Measurements from ENCODE around the gene NOB1. TPM values are rescaled to one million over a fixed set of nuclear protein-coding genes. Genes with fewer than 3 reads are reported as not detected.
A peak's percentile ranks its signal among the peaks of the same experiment; 100 is the strongest.

NOB1 gene
- total RNA-seq, 1 experiment from 2014 or later: 48.3 TPM

DNA sequence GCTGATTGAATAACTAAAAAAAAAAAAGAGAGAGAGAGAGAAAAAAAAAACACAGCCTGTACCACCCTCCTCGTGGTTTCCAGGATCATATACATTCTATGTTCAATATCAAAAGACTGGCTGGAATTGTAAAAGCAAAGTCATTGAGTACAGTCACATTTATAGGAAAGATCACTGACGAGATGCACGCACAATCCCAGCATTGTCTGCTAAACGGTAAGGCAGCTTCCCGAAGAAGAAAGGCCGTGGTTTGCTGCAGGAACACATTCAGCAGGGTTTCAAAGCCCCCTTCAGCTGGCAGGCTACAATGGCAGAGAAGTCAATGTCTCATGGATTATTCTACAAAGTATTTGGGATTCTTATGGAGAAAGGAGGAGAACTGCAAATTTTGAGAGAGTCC is 37.7 kb downstream of the NOB1 start:
- CTCF ChIA-PET: no interaction called here
- no peak for TF ChIP-seq SIN3A (IDR thresholded peaks at IDR 0.05; ENCODE audit: borderline replicate concordance, insufficient read depth, low read depth, low read length)
- no peak for TF ChIP-seq TCF7L2 (IDR thresholded peaks at IDR 0.05; ENCODE audit: low read depth, low read length)
- TF ChIP-seq, protein P1, sequence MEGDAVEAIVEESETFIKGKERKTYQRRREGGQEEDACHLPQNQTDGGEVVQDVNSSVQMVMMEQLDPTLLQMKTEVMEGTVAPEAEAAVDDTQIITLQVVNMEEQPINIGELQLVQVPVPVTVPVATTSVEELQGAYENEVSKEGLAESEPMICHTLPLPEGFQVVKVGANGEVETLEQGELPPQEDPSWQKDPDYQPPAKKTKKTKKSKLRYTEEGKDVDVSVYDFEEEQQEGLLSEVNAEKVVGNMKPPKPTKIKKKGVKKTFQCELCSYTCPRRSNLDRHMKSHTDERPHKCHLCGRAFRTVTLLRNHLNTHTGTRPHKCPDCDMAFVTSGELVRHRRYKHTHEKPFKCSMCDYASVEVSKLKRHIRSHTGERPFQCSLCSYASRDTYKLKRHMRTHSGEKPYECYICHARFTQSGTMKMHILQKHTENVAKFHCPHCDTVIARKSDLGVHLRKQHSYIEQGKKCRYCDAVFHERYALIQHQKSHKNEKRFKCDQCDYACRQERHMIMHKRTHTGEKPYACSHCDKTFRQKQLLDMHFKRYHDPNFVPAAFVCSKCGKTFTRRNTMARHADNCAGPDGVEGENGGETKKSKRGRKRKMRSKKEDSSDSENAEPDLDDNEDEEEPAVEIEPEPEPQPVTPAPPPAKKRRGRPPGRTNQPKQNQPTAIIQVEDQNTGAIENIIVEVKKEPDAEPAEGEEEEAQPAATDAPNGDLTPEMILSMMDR (IDR thresholded peaks at IDR 0.05): no peak
- TF ChIP-seq, protein P2, sequence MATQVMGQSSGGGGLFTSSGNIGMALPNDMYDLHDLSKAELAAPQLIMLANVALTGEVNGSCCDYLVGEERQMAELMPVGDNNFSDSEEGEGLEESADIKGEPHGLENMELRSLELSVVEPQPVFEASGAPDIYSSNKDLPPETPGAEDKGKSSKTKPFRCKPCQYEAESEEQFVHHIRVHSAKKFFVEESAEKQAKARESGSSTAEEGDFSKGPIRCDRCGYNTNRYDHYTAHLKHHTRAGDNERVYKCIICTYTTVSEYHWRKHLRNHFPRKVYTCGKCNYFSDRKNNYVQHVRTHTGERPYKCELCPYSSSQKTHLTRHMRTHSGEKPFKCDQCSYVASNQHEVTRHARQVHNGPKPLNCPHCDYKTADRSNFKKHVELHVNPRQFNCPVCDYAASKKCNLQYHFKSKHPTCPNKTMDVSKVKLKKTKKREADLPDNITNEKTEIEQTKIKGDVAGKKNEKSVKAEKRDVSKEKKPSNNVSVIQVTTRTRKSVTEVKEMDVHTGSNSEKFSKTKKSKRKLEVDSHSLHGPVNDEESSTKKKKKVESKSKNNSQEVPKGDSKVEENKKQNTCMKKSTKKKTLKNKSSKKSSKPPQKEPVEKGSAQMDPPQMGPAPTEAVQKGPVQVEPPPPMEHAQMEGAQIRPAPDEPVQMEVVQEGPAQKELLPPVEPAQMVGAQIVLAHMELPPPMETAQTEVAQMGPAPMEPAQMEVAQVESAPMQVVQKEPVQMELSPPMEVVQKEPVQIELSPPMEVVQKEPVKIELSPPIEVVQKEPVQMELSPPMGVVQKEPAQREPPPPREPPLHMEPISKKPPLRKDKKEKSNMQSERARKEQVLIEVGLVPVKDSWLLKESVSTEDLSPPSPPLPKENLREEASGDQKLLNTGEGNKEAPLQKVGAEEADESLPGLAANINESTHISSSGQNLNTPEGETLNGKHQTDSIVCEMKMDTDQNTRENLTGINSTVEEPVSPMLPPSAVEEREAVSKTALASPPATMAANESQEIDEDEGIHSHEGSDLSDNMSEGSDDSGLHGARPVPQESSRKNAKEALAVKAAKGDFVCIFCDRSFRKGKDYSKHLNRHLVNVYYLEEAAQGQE (IDR thresholded peaks at IDR 0.05; ENCODE audit: insufficient read depth in 1 of 2, low read depth in 2 of 2, low read length in 1 of 2): no peak
- no peak for TF ChIP-seq POLR2AphosphoS5 (IDR thresholded peaks at IDR 0.05; ENCODE audit: low read depth, low read length)
- Histone ChIP-seq H3K9me3 (ENCODE audit: control insufficient read depth, insufficient read depth, low read depth, low read length) (no peaks in the 10 kb centered on the region), H3K4me1 (ENCODE audit: control insufficient read depth, insufficient read depth, low read length) (no peaks in the 10 kb centered on the region), H3K27ac (ENCODE audit: low read length) (no peak overlapping the region), H3K27me3 (ENCODE audit: control insufficient read depth, insufficient read depth, low read length) (no peaks in the 10 kb centered on the region), H3K36me3 (ENCODE audit: control insufficient read depth, insufficient read depth, low read length) (peaks cover 2% of the 10 kb centered on the region), H3K4me3 (ENCODE audit: low read depth in 2 of 2, low read length in 2 of 2) (no peak overlapping the region)
- no peak for DNase-seq (ENCODE audit: low read depth, low spot score)
- ATAC-seq: no peak
- intact Hi-C loops (cut with micrococcal nuclease; ENCODE audit: unreplicated experiment) (no loop called here), in situ Hi-C loops (cut with HindIII; ENCODE audit: low pct_unique_long_range_greater_than_20kb, low sequenced_read_pairs) (no loop called here)
- BruUV-seq (replicated peaks): no TSS peak
- POLR2A ChIA-PET: interaction anchor here (0.6 to 0.7 kb wide), 2 partner anchors 11 to 1812 kb away, joined by 3 to 6 read pairs; no protein-coding TSS in a partner anchor

DNA sequence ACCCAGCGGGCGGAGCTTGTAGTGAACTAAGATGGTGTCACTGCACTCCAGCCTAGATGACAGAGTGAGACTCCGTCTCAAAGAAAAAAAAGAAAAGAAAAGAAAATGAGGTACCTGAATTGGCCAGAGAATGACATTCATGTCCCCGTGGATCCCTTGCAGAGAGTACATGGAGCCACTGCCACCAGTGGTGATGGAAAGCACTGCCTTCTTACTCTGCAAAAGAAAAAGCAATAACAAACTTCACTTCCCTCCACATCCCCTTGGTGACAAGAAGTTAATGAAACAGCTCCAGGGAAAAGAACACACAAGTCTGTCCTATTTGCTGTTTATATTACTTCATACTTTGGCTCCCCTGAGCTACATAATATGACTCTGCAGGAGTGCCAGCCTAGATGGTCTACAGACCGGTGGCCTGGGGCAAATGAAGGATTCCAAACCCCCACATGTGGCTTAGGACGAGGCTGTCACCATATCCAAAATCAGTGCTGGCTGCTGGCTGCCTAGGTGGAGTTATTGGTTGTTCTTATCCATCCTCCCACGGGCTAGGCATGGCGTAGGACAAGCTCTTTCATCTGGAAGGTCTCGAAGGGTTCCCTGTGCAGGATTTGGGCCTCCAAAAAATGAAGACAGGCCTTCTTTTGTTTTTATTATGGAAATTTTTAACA is 41.7 kb downstream of the NOB1 start:
- no peak overlapping the region for H3K4me3 ChIP-seq (ENCODE audit: low read depth in 2 of 2, low read length in 2 of 2)
- ATAC-seq: 0 out of 2 replicates have a peak, but pooled peaks have one; percentile 28
- peaks cover 12% of the 10 kb centered on the region for H3K36me3 ChIP-seq (ENCODE audit: control insufficient read depth, insufficient read depth, low read length)
- CTCF ChIA-PET: no interaction called here
- in situ Hi-C loops (cut with HindIII; ENCODE audit: low pct_unique_long_range_greater_than_20kb, low sequenced_read_pairs): no loop called here
- BruUV-seq (replicated peaks): no TSS peak
- no peaks in the 10 kb centered on the region for H3K4me1 ChIP-seq (ENCODE audit: control insufficient read depth, insufficient read depth, low read length)
- no peaks in the 10 kb centered on the region for H3K27me3 ChIP-seq (ENCODE audit: control insufficient read depth, insufficient read depth, low read length)
- intact Hi-C loops (cut with micrococcal nuclease; ENCODE audit: unreplicated experiment): loop anchor here (5.0 kb wide), 1 partner anchor 39 kb away; the partner anchor contains the start of gene NOB1
- POLR2A ChIA-PET: no interaction called here
- TF ChIP-seq TCF7L2 (IDR thresholded peaks at IDR 0.05; ENCODE audit: low read depth, low read length) (no peak), SIN3A (IDR thresholded peaks at IDR 0.05; ENCODE audit: borderline replicate concordance, insufficient read depth, low read depth, low read length) (no peak), POLR2AphosphoS5 (IDR thresholded peaks at IDR 0.05; ENCODE audit: low read depth, low read length) (no peak)
- TF ChIP-seq, protein P1 (IDR thresholded peaks at IDR 0.05): no peak
- TF ChIP-seq, protein P2 (IDR thresholded peaks at IDR 0.05; ENCODE audit: insufficient read depth in 1 of 2, low read depth in 2 of 2, low read length in 1 of 2): no peak
- no peak for DNase-seq (ENCODE audit: low read depth, low spot score)
- no peaks in the 10 kb centered on the region for H3K9me3 ChIP-seq (ENCODE audit: control insufficient read depth, insufficient read depth, low read depth, low read length)
- no peak overlapping the region for H3K27ac ChIP-seq (ENCODE audit: low read length)

All from Panc1 (cell line).